Measurements from ENCODE around the gene ZNF512.
A peak's percentile ranks its signal among the peaks of the same experiment; 100 is the strongest.

The ZNF512 gene

DNA sequence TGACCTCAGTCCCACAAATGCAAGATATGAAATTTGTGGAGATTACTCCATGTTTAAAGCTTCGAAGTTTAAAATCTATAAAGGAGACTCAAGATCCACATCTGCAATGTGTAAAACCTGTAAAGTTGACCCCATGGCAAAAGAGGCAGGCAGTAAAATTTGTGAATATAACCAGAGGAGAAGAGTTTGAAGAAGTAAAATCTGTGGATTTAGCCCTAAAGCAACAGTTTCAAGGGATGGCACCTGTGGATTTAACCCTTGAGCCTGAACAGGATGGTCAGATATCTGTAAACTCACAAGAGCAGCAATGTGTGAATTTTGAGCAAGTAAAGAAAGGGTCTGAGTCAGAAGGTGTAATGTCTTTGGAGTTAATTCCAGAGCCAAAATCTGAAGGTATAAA, 11.2 kb upstream of the ZNF512 start:
- H3K4me3 ChIP-seq (ENCODE audit: low read depth, low read length), result no peak overlapping the region
- TF ChIP-seq, protein P1, sequence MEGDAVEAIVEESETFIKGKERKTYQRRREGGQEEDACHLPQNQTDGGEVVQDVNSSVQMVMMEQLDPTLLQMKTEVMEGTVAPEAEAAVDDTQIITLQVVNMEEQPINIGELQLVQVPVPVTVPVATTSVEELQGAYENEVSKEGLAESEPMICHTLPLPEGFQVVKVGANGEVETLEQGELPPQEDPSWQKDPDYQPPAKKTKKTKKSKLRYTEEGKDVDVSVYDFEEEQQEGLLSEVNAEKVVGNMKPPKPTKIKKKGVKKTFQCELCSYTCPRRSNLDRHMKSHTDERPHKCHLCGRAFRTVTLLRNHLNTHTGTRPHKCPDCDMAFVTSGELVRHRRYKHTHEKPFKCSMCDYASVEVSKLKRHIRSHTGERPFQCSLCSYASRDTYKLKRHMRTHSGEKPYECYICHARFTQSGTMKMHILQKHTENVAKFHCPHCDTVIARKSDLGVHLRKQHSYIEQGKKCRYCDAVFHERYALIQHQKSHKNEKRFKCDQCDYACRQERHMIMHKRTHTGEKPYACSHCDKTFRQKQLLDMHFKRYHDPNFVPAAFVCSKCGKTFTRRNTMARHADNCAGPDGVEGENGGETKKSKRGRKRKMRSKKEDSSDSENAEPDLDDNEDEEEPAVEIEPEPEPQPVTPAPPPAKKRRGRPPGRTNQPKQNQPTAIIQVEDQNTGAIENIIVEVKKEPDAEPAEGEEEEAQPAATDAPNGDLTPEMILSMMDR (IDR thresholded peaks at IDR 0.05; ENCODE audit: borderline replicate concordance, insufficient read depth, low read depth, low read length), result no peak

DNA sequence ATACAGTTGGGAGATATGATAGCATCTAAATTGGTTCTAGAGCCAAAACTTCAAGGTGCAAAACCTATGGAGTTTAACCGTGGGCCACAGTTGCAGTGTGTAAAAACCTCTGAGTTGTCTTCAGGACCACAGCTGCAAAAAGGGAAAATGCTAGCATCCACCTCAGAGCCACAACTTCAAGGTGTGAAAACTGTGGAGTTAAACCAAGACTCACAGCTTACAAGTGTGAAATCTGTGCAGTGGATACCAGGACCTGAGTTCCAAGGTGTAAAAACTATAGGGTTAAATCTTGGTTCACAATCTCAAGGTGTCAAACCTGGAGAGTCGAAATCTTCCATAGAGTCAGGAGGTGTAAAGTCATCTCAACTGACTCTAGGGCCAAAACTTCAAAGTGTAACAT, 10.4 kb upstream of the ZNF512 start:
- TF ChIP-seq, protein P1 (IDR thresholded peaks at IDR 0.05; ENCODE audit: borderline replicate concordance, insufficient read depth, low read depth, low read length), result no peak
- H3K4me3 ChIP-seq (ENCODE audit: low read depth, low read length), result no peak overlapping the region

DNA sequence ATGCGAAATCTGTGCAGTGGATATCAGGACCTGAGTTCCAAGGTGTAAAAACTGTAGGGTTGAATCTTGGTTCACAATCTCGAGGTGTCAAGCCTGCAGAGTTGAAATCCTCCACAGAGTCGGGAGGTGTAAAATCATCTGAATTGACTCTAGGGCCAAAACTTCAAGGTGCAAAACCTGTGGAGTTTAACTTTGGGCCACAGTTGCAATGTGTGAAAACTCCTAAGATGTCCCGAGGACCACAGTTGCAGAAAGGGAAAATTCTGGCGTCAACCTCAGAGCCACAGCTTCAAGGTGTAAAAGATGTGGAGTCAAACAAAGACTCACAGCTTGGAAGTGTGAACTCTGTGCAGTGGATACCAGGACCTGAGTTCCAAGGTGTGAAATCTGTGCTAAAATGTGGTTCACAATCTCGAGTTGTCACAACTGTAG, 9.8 kb upstream of the ZNF512 start:
- no peak overlapping the region for H3K4me3 ChIP-seq (ENCODE audit: low read depth, low read length)
- TF ChIP-seq, protein P1 (IDR thresholded peaks at IDR 0.05; ENCODE audit: borderline replicate concordance, insufficient read depth, low read depth, low read length), result no peak

DNA sequence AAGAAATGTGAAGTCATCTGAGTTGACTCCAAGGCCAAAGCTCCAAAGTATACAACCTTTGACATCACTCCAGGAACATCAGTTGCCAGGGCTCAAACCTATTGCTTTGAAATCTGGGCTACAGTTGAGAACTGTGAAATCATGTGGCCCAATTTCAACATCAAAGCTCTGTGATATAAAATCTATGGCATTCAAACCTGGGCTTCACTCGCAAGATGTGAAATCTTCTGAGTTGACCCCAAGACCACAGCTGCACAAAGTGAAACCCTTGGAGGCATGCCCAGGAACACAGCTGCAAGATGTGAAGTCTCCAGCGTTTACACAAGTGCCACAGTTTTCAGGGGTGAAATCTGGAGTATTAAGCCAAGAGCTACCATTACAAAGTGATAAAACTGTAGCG, 9.4 kb upstream of the ZNF512 start:
- H3K4me3 ChIP-seq (ENCODE audit: low read depth, low read length), result no peak overlapping the region
- TF ChIP-seq, protein P1 (IDR thresholded peaks at IDR 0.05; ENCODE audit: borderline replicate concordance, insufficient read depth, low read depth, low read length), result no peak

DNA sequence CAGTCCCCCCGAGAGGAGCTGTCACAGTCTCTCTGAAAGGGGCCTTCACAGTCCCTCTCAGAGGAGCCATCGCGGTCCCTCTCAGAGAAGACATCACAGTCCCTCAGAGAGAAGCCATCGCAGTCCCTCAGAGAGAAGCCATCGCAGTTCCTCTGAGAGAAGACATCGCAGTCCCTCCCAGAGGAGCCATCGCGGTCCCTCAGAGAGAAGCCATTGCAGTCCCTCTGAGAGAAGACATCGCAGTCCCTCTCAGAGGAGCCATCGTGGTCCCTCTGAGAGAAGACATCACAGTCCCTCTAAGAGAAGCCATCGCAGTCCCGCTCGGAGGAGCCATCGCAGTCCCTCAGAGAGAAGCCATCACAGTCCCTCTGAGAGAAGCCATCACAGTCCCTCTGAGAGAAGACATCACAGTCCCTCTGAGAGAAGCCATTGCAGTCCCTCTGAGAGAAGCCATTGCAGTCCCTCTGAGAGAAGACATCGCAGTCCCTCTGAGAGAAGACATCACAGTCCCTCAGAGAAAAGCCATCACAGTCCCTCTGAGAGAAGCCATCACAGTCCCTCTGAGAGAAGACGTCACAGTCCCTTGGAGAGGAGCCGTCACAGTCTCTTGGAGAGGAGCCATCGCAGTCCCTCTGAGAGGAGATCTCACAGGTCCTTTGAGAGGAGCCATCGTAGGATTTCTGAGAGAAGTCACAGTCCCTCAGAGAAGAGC, 1.3 kb upstream of the ZNF512 start:
- TF ChIP-seq, protein P1 (IDR thresholded peaks at IDR 0.05; ENCODE audit: borderline replicate concordance, insufficient read depth, low read depth, low read length), result no peak
- no peak overlapping the region for H3K4me3 ChIP-seq (ENCODE audit: low read depth, low read length)

DNA sequence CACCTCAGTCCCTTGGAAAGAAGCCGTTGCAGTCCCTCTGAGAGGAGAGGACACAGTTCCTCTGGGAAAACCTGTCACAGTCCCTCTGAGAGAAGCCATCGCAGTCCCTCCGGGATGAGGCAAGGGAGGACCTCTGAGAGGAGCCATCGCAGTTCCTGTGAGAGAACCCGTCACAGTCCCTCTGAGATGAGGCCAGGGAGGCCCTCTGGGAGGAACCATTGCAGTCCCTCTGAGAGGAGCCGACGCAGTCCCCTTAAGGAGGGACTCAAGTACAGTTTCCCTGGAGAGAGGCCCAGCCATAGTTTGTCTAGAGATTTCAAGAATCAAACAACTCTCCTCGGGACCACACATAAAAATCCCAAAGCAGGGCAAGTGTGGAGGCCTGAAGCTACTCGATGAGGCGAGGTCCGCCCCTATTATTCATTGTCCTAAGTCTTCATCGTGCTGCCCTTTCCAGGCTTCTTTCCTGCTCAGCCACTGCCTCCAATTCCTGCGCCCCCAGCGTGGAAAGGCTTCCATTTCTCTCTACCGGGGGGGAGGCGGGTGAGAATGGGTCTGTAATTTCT, 630 bp upstream of the ZNF512 start:
- TF ChIP-seq, protein P1 (IDR thresholded peaks at IDR 0.05; ENCODE audit: borderline replicate concordance, insufficient read depth, low read depth, low read length), result no peak

DNA sequence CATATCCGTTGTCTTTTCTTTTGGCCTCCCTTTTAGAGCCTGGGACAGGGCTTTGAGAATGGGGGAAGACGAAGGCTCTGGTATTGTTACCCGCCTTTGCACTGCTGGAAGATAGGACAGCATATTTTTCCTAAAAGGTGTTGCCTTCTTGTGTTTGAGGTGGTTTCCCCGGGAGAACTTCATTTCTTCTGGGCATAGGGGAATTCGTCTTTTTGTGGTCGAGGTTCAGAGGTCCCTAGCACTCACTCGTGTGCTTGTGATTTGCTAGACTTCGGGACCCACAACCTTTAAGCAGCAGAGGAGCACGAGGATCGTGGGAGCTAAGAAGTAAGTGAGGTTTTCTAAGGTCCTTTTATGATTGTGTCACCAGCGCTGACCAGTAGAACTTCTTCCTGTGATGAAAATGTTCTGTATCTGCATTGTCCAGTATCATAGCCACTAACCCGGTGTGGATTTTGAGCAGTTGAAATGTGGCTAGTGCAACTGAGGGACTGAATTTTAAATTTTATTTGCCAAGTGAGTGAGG, 611 bp downstream of the ZNF512 start:
- H3K4me3 ChIP-seq (ENCODE audit: low read depth, low read length), result peak overlapping the region; percentile 58
- TF ChIP-seq, protein P1 (IDR thresholded peaks at IDR 0.05; ENCODE audit: borderline replicate concordance, insufficient read depth, low read depth, low read length), result no peak

More for the DNA sequence above, 630 bp upstream of the ZNF512 start:
- H3K4me3 ChIP-seq (ENCODE audit: low read depth, low read length), result peak overlapping the region; percentile 58

Data from GM12875 (cell line).